Right renal pelvis (tissue), 4 donors: ENCODE results near the gene COPS3. TPM values are rescaled to one million over a fixed set of nuclear protein-coding genes. Genes with fewer than 3 reads are reported as not detected.
A peak's percentile ranks its signal among the peaks of the same experiment; 100 is the strongest.

ENCODE experiments used
- DNase-seq, 4 donors: peaks; one replicate each; pipeline ENCODE4 v3.0.0-alpha.2; 2013; ENCODE audit warnings: low read depth in 4 of 4, low spot score in 3 of 4, missing footprints in 1 of 4
- polyA plus RNA-seq, 4 donors: library from polyadenylated mRNA; unstranded; fragments of 120-200 nt; gene quantifications; one replicate each; pipeline ENCODE4 v1.2.1, GENCODE V29; 2013; ENCODE audit not compliant: insufficient read length in 4 of 4

Gene COPS3
- 10 to 100 TPM; 75.1 to 89.7 (median 80.2) TPM for polyA plus RNA-seq

- DNase-seq, result peak; percentile 93 to 98 (median 97)
These were observed at the start of gene COPS3 for GRCh38 chr17:17280613-17281549. Gene COPS3 (minus strand): TSS chr17:17281246. CDS start chr17:17281186, 60 bp downstream.

DNA sequence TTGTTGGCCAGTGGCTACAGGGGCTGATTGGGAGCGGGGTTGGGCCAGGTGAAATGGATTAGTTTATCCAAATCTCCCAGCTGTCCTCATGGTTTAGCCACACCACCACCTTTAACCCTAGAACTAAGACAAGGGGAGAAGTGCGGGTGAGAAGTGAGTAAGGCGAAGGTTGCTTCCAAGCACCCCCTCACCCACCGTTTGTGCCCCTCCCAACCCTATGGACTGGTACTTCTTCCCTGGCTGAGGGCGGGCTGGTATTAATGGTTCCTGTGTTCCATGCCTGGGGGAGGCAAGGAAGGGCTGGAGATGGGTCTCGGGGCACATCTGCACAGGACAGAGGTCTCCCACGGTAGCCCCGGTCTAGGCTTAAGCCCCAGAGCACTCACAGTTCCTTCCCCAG is 47.2 kb upstream of the COPS3 start:
- DNase-seq, result no peak

- DNase-seq, result no peak
These were observed 45.3 kb upstream of the COPS3 start for GRCh38 chr17:17326275-17326875.

- no peak for DNase-seq
These were observed 44.8 kb upstream of the COPS3 start for GRCh38 chr17:17325816-17326215.

GRCh38 chr17:17325228-17325627 is 44.2 kb upstream of the COPS3 start:
- DNase-seq, result no peak

DNA sequence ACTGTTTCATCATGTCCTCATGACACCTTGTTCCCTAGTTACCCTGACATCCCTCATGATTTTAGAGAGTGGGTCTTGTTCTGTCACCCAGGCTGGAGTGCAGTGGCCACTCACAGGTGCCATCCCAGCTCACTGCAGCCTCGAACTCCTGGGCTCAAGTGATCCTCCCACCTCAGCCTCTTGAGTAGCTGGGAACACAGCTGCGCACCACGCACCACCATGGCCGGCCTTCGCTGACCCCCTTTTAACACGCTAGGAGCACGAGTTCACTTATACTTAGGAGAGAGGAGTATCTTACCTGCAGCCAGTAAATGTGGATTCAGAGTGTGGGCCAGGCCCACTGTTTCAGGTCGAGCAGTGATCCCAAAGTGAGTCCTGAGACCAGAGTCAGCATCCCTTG is 43.6 kb upstream of the COPS3 start:
- no peak for DNase-seq

- no peak for DNase-seq
These were observed 41.8 kb upstream of the COPS3 start for GRCh38 chr17:17322516-17323510.

GRCh38 chr17:17321356-17322025 is 40.4 kb upstream of the COPS3 start:
- DNase-seq, result no peak

- DNase-seq, result no peak
These were observed 39.8 kb upstream of the COPS3 start for GRCh38 chr17:17320911-17321220.

- no peak for DNase-seq
These were observed 39.3 kb upstream of the COPS3 start for GRCh38 chr17:17320188-17320910.

- no peak for DNase-seq
These were observed 34.2 kb upstream of the COPS3 start for GRCh38 chr17:17315142-17315821.

GRCh38 chr17:17314501-17315071 is 33.5 kb upstream of the COPS3 start:
- no peak for DNase-seq

- peak in 2 of 4 donors; percentile 13 to 26 for DNase-seq
These were observed 32.4 kb upstream of the COPS3 start for GRCh38 chr17:17313350-17313991.

GRCh38 chr17:17309356-17309755 is 28.3 kb upstream of the COPS3 start:
- DNase-seq, result no peak

DNA sequence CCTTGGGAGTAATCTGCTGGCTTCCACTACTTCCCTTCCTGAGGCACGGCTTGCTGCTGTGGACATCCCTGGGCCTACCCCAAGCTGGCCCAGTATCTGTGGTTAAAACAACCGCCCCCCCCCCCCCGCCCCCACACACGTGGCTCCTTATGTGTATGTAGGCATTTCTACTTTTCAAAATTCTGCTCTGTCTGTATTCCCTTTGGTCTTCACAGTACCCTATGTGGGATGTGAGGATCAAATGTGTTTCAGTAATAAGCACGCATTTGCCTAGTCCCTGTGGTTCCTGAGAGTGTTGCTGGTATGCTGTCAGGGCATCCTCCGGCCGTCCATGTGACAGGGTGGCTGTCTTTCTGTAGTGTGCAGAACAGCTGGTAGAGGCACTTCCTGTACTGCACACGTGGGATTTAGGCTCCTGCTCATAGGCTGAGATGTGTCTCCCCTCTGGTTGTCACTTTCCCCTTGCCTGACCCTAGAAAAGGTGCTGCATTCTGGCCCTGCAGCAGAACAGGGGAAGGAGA is 24.3 kb upstream of the COPS3 start:
- no peak for DNase-seq

GRCh38 chr17:17304521-17304985 is 23.5 kb upstream of the COPS3 start:
- no peak for DNase-seq

GRCh38 chr17:17303847-17304490 is 22.9 kb upstream of the COPS3 start:
- no peak for DNase-seq
